GM21528 (cell line): Measurements from ENCODE around the gene ZSCAN23.
"Not testable (repeated sequence)": the region's sequence is repeated elsewhere in the genome, so short reads cannot be mapped to it uniquely, and the experiment has no call there.

ENCODE experiments used
- ATAC-seq: cut with Tn5 transposase; IDR thresholded peaks from one replicate; pipeline ENCODE4 v1.9.1; 2021; ENCODE audit warnings: mild to moderate bottlenecking, moderate library complexity; ENCODE audit not compliant: unreplicated experiment, low FRiP score

The ZSCAN23 gene

GRCh38 chr6:28443112-28443773 is at the start of gene ZSCAN23:
Gene ZSCAN23, minus strand, starts transcription at chr6:28443491. Its CDS starts 7,225 bp downstream, at chr6:28436266.
- peak; percentile 93 for ATAC-seq

- no peak for ATAC-seq
These were observed 48.7 kb upstream of the ZSCAN23 start for GRCh38 chr6:28491984-28492317.

DNA sequence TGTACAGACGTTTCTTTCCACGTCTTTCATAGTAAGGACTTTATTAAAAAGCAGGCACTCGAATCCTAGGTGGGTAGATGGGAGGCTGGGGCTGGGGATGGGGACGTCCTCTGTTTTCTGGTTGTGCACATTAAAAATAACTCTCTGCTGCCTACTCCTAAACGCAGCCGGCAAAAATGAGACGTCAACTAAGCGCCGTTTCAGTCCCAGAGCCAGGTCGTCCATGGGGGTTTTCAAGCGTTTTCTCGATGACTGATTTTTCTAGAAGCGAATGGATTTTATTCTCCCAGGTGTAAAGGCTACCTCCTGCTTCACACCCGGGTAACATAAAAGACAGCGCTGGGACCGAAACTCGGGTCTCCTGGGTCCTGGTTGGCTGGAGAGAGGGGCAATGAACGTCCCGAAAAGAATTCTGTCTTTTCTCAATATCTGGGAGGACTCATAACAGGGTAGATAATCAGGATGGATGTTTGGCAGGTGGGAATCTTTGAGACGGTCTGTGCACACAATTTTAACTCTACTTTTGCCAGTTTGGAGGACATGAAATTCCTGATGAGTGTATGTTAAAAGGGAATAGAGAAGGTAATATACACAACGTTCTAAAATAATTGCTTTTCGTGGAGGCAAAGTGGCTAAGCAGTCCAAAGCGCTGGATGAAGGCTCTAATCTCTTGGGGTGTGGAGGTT is 47.1 kb upstream of the ZSCAN23 start:
- no peak for ATAC-seq

DNA sequence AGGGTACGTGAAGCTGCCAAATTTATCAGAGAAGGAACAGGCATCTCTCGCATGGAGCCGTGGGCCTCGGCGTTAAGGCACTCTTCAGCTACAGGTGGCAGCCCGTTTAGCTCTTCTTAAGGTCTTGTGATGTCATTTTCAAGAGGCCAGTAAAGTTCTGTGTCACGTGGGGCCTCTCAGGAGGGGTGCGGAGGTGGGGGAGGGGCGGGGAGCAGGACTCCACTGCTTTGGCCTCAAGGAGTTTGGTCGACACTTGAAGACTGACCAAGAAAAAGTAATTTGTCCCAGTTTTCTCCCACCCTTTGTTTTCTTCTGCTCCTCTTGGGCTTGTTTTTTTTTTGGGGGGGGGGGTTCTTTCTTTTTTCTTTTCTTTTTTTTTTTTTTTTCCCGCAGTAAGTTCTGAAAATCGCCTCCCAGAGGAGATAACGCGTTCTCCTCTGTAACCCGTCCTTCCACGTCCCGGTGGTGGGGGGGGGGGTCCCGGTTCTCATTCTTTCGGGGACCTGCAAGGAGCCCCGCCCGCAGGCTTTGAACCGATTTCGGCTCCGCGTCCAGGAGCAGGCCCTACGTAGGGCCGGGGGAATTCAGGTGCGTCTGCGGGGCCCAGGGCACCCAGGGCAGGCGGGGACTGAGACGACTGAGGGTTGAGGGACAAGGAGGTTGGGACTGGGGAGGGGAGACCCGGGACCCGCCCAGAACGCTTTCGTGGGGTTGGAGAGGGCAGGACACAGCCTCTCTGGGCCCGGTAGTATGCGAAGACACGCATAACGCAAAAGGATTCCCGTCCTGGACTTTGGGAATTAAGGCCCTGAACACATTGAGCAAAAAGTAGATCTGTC is 46.3 kb upstream of the ZSCAN23 start:
- no peak for ATAC-seq

DNA sequence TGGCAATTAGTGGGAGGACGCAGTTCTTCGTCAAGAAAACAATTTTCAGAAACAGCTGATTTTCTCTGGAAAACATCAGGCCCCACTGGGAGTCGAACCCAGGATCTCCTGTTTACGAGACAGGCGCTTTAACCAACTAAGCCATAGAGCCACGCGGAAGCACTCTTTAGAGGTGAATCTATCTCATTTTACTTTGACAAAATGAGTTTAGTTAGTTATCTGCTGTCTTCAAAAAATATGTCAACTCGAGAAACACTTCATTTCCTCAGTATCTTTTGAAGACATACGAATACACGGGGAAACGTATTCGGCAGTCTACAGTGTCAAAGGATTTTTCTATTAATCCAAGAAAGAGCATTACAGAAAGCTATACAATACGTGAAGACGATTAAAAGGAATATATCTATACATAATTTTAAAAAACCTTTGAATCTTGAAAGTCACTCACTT is 45.6 kb upstream of the ZSCAN23 start:
- ATAC-seq, result no peak

DNA sequence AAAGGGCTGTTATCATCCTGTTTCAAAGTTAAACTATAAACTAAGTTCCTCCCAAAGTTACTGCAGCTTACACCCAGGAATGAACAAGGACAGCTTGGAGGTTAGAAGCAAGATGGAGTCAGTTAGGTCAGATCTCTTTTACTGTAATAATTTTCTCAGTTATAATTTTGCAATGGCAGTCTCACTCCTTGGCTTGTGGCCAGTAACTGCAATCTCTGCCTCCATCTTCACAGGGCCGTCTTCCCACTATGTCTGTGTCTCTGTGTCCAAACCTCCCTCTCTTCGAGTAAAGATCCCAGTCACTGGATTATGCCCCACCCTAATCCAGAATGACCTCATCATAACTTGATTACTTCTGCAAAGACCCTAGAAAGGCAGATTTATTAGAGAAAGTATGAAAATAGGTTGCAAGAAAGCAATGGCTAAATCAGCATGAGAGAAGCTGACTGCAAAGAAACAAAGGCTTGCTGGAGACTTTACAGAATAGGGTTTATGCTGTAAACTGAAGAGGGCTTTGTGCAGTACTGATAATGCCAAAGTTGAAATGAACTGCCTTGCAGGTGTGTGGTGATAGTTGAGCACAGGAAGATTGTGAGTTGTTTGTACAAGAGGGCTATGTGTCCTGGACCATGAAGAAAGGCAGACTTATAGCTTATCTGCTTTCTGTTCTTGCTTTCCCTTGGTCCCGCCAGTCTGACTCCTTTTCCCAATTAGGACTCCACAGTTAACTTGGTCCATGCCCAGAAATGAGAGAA is 43.9 kb upstream of the ZSCAN23 start:
- no peak for ATAC-seq

DNA sequence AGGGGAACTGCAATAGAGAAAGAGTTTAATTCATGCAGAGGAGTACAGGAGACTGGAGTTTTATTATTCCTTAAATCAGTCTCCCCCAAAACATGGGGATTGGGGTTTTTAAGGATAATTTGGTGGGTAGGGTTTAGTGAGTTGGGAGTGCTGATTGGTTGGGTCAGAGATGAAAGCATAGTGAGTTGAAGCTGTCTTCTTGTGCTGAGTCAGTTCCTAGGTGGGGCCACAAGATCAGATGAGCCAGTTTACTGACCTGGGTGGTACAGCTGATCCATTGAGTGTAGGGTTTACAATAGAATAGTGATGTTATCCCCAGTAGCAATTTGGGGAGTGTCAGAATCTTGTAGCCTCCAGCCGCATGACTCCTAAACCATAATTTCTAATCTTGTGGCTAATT is 43.2 kb upstream of the ZSCAN23 start:
- ATAC-seq, result no peak

- ATAC-seq, result no peak
These were observed 42.2 kb upstream of the ZSCAN23 start for GRCh38 chr6:28485482-28485881.

- ATAC-seq, result no peak
These were observed 37.1 kb upstream of the ZSCAN23 start for GRCh38 chr6:28480253-28480932.

- no peak for ATAC-seq
These were observed 35.2 kb upstream of the ZSCAN23 start for GRCh38 chr6:28478518-28478917.

DNA sequence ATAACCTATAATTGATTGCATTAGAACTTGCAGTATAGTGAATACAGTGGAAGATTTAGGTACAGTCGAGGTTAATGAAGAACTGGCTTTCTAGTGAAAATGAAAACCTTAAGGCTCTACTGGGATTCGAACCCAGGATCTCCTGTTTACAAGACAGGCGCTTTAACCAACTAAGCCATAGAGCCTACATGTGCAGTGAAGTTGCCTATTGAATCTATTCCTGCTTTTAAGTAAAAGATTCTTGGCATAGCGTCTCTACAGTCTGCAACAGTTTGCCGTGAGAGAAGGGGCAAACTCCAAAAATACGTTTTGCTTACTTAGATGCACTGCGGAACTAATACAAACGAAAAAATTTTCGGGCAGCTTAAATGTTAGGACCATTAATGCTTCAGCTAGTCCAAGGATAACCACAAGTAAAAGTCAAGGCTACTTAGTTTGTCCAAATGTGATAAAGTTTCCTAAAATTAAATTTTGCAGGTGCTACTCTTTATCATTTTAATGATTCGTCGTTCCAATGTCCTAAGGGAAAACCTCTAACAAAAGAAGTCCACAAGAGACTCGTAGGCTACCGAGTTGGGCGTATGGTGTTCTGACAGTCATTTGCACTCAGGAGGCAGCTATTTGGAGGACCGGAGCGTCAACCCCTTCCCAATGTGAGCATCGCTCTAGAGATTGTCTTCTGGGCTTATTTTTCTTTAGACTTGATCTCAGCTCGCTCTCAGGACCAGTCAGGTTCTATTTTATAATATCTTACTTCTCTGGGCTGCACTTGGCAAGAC is 31.3 kb upstream of the ZSCAN23 start:
- ATAC-seq, result no peak

DNA sequence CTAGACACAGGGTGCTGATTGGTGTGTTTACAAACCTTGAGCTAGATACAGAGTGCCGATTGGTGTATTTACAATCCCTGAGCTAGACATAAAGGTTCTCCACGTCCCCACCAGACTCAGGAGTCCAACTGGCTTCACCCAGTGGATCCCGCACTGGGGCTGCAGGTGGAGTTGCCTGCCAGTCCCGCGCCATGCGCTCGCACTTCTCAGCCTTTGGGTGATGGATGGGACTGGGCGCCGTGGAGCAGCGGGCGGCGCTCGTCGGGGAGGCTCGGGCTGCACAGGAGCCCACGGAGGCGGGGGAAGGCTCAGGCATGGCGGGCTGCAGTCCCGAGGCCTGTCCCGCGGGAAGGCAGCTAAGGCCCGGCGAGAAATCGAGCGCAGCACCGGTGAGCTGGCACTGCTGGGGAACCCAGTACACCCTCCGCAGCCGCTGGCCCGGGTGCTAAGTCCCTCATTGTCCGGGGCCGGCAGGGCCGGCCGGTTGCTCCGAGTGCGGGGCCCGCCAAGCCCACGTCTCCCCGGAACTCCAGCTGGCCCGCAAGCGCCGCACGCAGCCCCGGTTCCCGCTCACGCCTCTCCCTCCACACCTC is 26.0 kb upstream of the ZSCAN23 start:
- ATAC-seq, result not testable (repeated sequence)

DNA sequence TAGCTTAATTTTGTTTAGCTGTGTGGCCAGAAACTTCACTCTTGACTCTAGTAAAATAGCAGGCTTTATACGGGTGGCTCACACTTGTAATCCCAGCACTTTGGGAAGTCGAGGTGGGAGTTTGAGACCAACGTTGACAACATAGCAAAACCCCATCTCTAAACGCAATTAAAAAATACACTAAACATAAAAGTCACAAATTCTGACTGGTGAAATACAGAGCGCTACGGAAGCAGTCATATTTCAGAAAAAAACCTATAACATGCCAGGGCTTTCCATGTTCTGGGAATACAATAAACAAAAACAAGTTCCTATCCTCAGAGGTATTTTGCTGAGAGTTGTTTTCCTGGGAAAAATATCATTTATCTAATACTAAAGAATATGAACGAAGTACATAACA is 24.8 kb upstream of the ZSCAN23 start:
- no peak for ATAC-seq

DNA sequence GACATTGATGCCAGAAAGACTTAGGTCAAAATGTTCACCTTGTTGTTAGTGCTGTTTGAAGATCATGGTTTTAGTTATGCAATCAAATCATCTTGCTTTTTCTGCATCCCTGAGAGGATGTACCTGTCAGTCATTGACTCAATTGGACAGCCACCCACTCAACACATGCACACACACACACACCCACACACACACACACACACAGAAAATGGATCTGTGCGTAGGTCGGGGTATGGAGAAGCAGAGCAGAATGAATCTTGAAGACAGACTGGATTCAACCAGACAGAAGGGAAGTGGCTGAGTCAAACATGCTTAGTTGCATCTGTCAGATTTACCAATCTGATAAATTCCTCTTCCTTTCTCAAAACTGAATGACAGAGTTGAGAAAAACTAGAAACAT is 19.1 kb upstream of the ZSCAN23 start:
- no peak for ATAC-seq

- ATAC-seq, result no peak
These were observed 15.3 kb upstream of the ZSCAN23 start for GRCh38 chr6:28458568-28458967.

GRCh38 chr6:28449056-28449455 is 5.8 kb upstream of the ZSCAN23 start:
- no peak for ATAC-seq

GRCh38 chr6:28447512-28447906 is 4.2 kb upstream of the ZSCAN23 start:
- ATAC-seq, result not testable (repeated sequence)

DNA sequence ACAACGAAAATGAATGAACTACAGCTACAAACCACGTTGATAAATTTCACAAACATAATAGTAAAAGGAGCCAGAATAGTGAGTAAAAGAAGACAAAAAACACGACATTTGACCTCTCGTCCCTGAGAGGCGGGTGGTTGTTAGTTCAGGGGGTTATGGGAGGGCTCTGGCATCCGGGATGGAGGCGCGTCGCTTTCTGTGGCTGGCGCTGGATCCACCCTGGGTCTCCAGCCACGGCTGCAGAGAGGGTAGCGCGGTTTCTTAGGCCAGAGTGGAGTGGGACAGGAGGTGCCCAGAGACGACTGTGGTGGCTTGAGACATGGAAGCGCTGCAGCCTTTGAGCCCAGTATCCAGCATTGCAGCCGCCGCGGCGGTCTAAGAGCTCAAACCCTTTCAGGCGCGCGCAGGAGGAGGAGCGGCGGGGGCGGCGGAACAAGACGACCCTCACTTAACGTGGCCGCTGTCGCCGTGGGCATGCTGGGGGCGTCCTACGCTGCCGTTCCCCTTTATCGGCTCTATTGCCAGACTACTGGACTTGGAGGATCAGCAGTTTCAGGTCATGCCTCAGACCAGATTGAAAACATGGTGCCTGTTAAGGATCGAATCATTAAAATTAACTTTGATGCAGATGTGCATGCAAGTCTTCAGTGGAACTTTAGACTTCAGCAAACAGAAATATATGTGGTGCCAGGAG is 3.7 kb upstream of the ZSCAN23 start:
- no peak for ATAC-seq
